CD4-positive, alpha-beta T cell treated with Interleukin-15 for 1 hour (primary cell): Measurements from ENCODE around the gene PLCE1.

Experiments used
- DNase-seq: peaks from one replicate; pipeline ENCODE4 v3.0.0-alpha.2; 2020

The PLCE1 gene

DNA sequence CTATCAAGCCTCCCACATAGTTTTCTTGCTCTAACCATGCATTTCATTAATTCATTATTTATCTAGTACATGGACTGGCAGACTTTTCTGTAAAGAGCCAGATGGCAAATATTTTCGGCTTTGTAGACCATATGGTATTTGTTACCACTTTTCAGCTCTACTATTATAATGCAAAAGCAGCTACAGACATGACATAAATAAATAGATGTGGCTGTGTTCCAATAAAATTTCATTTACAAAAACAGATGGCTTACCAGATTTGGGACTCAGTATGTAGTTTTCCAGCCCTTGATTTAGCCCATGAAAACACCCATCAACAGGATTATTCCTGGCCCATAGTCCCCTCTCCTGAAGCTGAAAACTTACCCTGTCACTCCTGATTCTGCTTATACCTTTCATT is 32.1 kb downstream of the PLCE1 start:
- no peak for DNase-seq

DNA sequence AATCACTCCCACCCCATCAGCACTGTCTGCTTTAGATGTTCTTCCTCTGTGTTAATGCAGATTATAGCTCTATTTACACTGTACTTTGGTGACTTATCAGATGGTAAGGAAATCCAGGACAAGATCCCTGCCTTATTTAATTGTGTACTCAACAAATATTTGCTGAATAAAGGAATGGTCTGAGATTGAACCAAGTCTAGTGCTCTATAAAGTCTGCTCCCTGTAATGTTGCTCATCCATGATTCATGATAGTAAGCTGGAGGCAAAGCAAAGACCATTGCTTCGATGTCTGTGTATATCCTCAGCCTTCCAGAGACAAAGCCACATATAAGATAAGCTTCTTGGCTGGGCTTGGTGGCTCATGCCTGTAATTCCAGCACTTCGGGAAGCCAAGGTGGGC is 33.5 kb downstream of the PLCE1 start:
- no peak for DNase-seq

DNA sequence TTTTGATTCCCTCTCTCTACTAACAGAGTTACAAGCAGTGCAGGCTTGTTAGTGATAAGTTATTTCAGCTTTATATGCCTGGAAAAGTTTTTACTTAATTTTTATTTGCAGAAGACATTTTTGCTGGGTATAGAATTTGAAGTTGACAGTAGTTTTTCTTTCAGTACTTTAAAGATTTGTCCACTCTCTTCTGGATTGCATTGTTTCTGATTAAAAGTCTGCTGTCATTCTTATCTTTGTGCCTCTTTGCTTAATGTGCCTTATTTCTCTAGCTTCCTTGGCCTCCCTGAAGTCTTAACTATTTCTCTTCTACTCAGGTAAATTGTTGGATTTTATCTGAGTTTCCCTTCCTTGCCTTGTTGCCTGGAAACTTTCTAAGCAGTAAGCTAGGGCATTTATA is 36.2 kb downstream of the PLCE1 start:
- DNase-seq, result no peak

DNA sequence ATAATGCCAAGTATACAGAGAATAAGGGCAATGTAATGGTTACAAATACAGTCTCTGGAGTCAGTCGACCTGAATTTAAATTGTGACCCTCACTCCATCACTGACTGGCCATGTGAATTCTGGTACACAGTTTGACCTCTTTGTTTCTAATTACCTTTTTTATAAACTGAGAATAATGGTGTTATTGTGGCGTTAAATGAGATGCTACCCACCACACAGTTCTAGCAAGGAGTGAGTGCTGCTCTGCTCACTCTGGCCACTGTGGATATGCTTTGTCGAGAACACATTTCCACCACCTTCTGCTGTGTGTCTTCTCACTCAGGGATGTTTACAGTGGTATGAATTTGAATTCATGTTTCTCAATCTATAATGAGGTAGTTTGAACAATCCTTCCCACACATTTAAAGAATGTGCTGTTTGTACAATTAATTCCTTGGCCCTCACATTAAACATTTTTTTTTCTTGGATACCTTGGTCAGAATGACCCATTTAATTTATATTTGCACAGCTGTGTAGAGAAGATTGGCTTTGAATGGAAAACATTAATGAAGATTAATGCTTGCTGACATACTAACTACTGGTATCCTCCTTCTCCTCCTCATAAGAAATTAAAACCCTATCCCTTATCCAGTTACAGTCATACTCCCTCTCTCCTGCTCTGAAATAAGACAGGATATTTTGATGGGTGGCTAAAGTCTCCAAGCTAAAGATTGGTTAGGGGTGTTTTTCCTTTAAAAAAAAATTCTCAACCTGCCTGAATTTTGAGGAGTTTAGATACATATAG is 42.4 kb downstream of the PLCE1 start:
- no peak for DNase-seq

DNA sequence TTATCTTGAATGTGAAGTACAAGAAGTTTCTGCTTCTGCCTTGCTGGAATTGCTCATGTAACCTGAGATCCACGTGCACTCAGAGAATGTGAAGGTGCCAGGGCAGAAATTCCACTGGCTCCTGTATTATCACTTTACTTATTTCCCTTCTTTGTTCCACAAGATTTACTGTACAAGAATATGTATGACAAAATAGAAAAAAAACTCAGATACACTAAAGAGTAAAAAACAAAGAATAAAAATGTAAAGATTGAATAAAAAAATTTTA is 43.0 kb downstream of the PLCE1 start:
- no peak for DNase-seq

DNA sequence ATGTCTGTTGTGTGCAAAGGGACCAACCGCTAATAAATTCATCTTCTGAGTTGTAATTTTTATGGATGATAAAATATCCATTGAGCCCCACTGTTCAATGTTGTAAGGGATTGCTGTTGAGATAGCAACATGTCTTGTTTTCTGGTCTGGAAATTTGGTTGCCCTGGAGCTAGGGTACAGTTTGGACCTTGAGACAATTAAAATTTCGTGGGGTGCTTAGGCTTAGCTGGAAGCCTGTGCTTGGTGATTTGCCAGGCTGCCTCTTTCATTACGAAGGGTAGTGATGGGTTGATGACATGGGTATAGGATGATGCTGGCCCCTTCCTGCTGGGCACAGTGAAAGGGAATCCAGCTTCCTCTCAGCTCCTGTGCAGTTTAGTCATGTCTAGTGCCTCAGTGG is 43.6 kb downstream of the PLCE1 start:
- no peak for DNase-seq

DNA sequence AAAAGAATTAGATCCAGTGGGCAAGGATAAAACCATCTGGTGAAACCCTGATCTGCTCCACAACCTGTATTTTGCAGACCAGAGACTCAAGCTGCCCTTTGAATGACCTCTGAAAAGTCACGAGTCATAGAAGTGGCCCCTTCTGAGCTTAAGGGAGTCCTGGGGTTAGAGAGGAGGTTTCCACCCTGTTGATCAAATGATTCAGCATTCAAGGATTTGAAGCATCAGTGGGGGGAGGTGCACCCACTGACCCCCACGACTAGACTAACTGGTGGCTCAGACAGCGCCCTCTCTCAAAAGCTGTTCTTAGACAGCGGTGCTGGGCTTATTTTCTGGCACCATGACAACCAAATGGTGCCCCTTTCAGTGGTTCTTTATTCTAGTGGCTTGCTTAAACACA is 44.3 kb downstream of the PLCE1 start:
- no peak for DNase-seq

DNA sequence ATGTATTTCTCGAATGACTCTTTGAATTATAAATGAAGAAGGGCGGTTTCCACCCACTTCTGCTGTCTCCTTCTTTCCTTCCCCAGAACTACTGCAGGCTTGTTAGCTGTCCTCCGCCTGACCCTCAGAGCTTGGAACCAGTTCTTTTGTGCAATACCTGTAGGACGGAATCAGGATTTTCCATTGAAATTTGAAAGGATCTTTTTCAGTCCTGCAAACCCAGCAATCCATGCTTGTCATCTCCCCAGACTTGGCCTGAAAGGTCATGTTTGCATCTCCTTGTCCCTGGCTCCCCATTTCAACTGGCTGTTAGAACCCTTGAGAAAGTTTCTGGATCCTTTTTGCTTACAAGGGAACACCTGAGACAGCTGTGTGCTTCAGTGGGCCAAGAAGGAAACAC is 47.5 kb downstream of the PLCE1 start:
- no peak for DNase-seq

DNA sequence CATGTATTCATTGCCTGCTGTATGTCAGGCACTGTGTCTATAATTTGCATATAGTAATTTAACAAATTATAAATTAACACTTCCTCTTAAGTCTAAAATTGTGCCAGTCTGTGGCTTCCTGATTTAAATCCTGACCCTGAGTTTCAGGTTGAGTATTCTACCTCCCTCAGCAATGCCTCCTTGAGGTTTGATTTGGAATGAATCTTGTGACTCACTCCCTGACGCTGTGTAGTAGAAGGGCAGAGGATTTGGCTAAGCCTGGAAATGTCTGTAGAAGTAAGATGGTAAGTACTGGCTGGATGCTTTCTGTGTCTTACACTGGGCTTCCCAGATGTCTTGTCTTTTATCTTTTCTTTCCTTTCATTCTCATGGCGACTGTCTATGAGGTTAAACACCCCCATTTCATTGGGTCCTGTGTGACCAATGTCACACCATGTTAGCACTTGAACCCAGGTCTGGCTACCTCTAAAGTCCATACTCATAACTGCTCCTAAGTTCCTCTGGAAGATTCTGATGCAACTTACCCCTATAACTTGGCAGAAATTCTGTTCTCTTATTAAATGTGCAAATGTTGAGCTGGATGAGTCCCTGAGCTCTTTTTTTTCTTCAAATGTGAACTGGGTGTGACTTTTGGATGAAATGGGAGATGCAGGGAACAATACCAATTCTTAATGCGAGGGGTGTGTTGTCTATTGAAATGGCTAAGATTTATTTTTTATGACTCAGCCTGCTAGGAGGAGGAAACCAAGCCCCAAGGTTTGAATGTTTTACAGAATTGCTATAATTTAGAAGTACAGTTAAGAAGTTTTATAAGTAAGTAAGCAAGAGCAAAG is 48.5 kb downstream of the PLCE1 start:
- DNase-seq, result no peak

DNA sequence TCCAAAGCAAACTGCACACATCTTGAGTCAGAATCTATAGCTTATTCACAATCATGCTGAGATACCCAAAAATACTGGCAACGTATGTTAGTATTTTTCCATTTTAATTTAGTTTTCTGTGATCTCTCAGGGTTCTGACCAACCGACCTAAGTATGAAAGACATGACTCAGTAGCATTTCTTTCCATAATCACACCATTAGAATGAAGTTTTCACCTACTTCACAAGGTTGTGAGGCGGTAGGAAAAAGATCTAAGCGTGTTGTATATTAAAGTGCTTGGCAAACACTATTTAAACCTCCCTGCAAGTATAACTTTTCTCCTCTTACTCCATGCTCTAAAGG is 49.1 kb downstream of the PLCE1 start:
- DNase-seq, result no peak
